HG02759 (cell line): ENCODE results near the gene LEF1.
A peak's percentile ranks its signal among the peaks of the same experiment; 100 is the strongest.
"Not testable (repeated sequence)": the region's sequence is repeated elsewhere in the genome, so short reads cannot be mapped to it uniquely, and the experiment has no call there.

Experiments
- ATAC-seq: cut with Tn5 transposase; IDR thresholded peaks from one replicate; pipeline ENCODE4 v1.9.1; 2021; ENCODE audit warnings: mild to moderate bottlenecking, moderate library complexity; ENCODE audit not compliant: unreplicated experiment

LEF1 gene

GRCh38 chr4:108037884-108038283, 130.8 kb downstream of the LEF1 start:
- ATAC-seq, result no peak

- ATAC-seq, result peak; percentile 95
Observed at GRCh38 chr4:108036213-108036612, 132.5 kb downstream of the LEF1 start.

GRCh38 chr4:108035691-108036090, 133.0 kb downstream of the LEF1 start:
- ATAC-seq, result peak; percentile 32

- ATAC-seq, result no peak
Observed at GRCh38 chr4:108034565-108034964, 134.2 kb downstream of the LEF1 start.

- no peak for ATAC-seq
Observed at GRCh38 chr4:108033348-108033747, 135.4 kb downstream of the LEF1 start.

GRCh38 chr4:108031427-108032083, 137.2 kb downstream of the LEF1 start:
- no peak for ATAC-seq

- peak; percentile 97 for ATAC-seq
Observed at GRCh38 chr4:108030332-108030731, 138.4 kb downstream of the LEF1 start.

- ATAC-seq, result peak; percentile 2
Observed at GRCh38 chr4:108029731-108030130, 139.0 kb downstream of the LEF1 start.

- no peak for ATAC-seq
Observed at GRCh38 chr4:108029016-108029720, 139.6 kb downstream of the LEF1 start.

GRCh38 chr4:108024878-108025165, 143.9 kb downstream of the LEF1 start:
- ATAC-seq, result no peak

- ATAC-seq, result no peak
Observed at GRCh38 chr4:108024085-108024877, 144.5 kb downstream of the LEF1 start.

GRCh38 chr4:108018884-108019187, 149.9 kb downstream of the LEF1 start:
- ATAC-seq, result no peak

- peak; percentile 83 for ATAC-seq
Observed at GRCh38 chr4:108018040-108018883, 150.5 kb downstream of the LEF1 start.

- ATAC-seq, result no peak
Observed at GRCh38 chr4:108013955-108014354, 154.8 kb downstream of the LEF1 start.

- no peak for ATAC-seq
Observed at GRCh38 chr4:108013327-108013726, 155.4 kb downstream of the LEF1 start.

- ATAC-seq, result not testable (repeated sequence)
Observed at GRCh38 chr4:108012382-108012781, 156.3 kb downstream of the LEF1 start.

- ATAC-seq, result no peak
Observed at GRCh38 chr4:108010167-108010566, 158.6 kb downstream of the LEF1 start.

- no peak for ATAC-seq
Observed at GRCh38 chr4:108008721-108009120, 160.0 kb downstream of the LEF1 start.

GRCh38 chr4:108007984-108008383, 160.7 kb downstream of the LEF1 start:
- no peak for ATAC-seq

GRCh38 chr4:108006361-108006760, 162.4 kb downstream of the LEF1 start:
- ATAC-seq, result no peak

- ATAC-seq, result no peak
Observed at GRCh38 chr4:108005807-108006206, 162.9 kb downstream of the LEF1 start.
